Measurements from ENCODE around the gene NDFIP2.

Gene NDFIP2

GRCh38 chr13:79497852-79498251 lies 16.9 kb downstream of the NDFIP2 start:
- DNase-seq: no peak

- DNase-seq: no peak
Measured at GRCh38 chr13:79500829-79501228, 19.9 kb downstream of the NDFIP2 start.

- no peak for DNase-seq
Measured at GRCh38 chr13:79501538-79502232, 20.7 kb downstream of the NDFIP2 start.

- DNase-seq: no peak
Measured at GRCh38 chr13:79502859-79503468, 22.0 kb downstream of the NDFIP2 start.

- no peak for DNase-seq
Measured at GRCh38 chr13:79503473-79504017, 22.6 kb downstream of the NDFIP2 start.

GRCh38 chr13:79508224-79508961 lies 27.4 kb downstream of the NDFIP2 start:
- no peak for DNase-seq

GRCh38 chr13:79511611-79512010 lies 30.7 kb downstream of the NDFIP2 start:
- no peak for DNase-seq

- DNase-seq: no peak
Measured at GRCh38 chr13:79512950-79513349, 32.0 kb downstream of the NDFIP2 start.

GRCh38 chr13:79516595-79516994 lies 35.6 kb downstream of the NDFIP2 start:
- DNase-seq: no peak

- DNase-seq: no peak
Measured at GRCh38 chr13:79519255-79519654, 38.3 kb downstream of the NDFIP2 start.

GRCh38 chr13:79522583-79522982 lies 41.6 kb downstream of the NDFIP2 start:
- no peak for DNase-seq

- no peak for DNase-seq
Measured at GRCh38 chr13:79525064-79525857, 44.3 kb downstream of the NDFIP2 start.

- no peak for DNase-seq
Measured at GRCh38 chr13:79527698-79528097, 46.7 kb downstream of the NDFIP2 start.

GRCh38 chr13:79528356-79528755 lies 47.4 kb downstream of the NDFIP2 start:
- DNase-seq: no peak

GRCh38 chr13:79528759-79529191 lies 47.8 kb downstream of the NDFIP2 start:
- DNase-seq: no peak

- no peak for DNase-seq
Measured at GRCh38 chr13:79529817-79530216, 48.9 kb downstream of the NDFIP2 start.

- DNase-seq: no peak
Measured at GRCh38 chr13:79530270-79530669, 49.3 kb downstream of the NDFIP2 start.

- DNase-seq: no peak
Measured at GRCh38 chr13:79531542-79532254, 50.7 kb downstream of the NDFIP2 start.

- no peak for DNase-seq
Measured at GRCh38 chr13:79532576-79532975, 51.6 kb downstream of the NDFIP2 start.

GRCh38 chr13:79533781-79534400 lies 52.9 kb downstream of the NDFIP2 start:
- no peak for DNase-seq

GRCh38 chr13:79534596-79534995 lies 53.6 kb downstream of the NDFIP2 start:
- DNase-seq: no peak

- DNase-seq: no peak
Measured at GRCh38 chr13:79538757-79539156, 57.8 kb downstream of the NDFIP2 start.

Data from NCI-H446 (cell line).